IPS DF 6.9 (cell line): Measurements from ENCODE around the gene ECE2.

Source experiments
- DNase-seq: peaks from one replicate; pipeline ENCODE4 v3.0.0-alpha.2; 2013; ENCODE audit warnings: low read depth, low spot score
- H3K27ac ChIP-seq: one replicate; pipeline ENCODE4 v1.5.1; 2013; ENCODE audit warnings: low read length, control low read depth
- H3K27me3 ChIP-seq: 2 replicates; pipeline ENCODE4 v1.6.1; 2013; ENCODE audit warnings: mild to moderate bottlenecking, low read length; ENCODE audit not compliant: control insufficient read depth, insufficient read depth
- H3K36me3 ChIP-seq: 2 replicates; pipeline ENCODE4 v1.6.1; 2013; ENCODE audit warnings: low read length; ENCODE audit not compliant: control insufficient read depth, insufficient read depth
- H3K4me1 ChIP-seq: 2 replicates; pipeline ENCODE4 v1.6.1; 2013; ENCODE audit warnings: low read length; ENCODE audit not compliant: control insufficient read depth, insufficient read depth
- H3K4me3 ChIP-seq: 2 replicates; pipeline ENCODE4 v1.5.1; 2013; ENCODE audit warnings: mild to moderate bottlenecking, low read length
- H3K9me3 ChIP-seq: 2 replicates; pipeline ENCODE4 v1.6.1; 2013; ENCODE audit warnings: low read length, inconsistent platforms; ENCODE audit not compliant: control insufficient read depth, insufficient read depth
- WGBS: extraction: QIAGEN DNeasy Blood & Tissue Kit; methylation state at CpG from one replicate; pipeline ENCODE4 v1.1.7; 2013; ENCODE audit warnings: mixed read lengths, missing lambda C conversion rate; ENCODE audit not compliant: insufficient read length, insufficient coverage; 5-methylcytosine and 5-hydroxymethylcytosine counted together

ECE2 gene

GRCh38 chr3:184240384-184241140 lies 35.3 kb upstream of the ECE2 start:
- H3K4me3 ChIP-seq, result no peak overlapping the region
- H3K36me3 ChIP-seq, result peaks cover 21% of the 10 kb centered on the region; the same call in 1 of the 2 replicates
- no peak for DNase-seq
- WGBS, result no CpG with 5 or more reads among the region's 4 CpGs
- H3K27ac ChIP-seq, result no peak overlapping the region
- H3K4me1 ChIP-seq, result 0 out of 2 replicates have a peak, but pooled peaks cover 4% of the 10 kb centered on the region
- H3K27me3 ChIP-seq, result no peaks in the 10 kb centered on the region
- no peaks in the 10 kb centered on the region for H3K9me3 ChIP-seq

GRCh38 chr3:184241141-184241446 lies 34.7 kb upstream of the ECE2 start:
- no peaks in the 10 kb centered on the region for H3K9me3 ChIP-seq
- whole genome bisulfite sequencing, result no CpG with 5 or more reads among the region's 17 CpGs
- H3K36me3 ChIP-seq, result peaks cover 21% of the 10 kb centered on the region; the same call in 1 of the 2 replicates
- H3K4me1 ChIP-seq, result 0 out of 2 replicates have a peak, but pooled peaks cover 4% of the 10 kb centered on the region
- no peaks in the 10 kb centered on the region for H3K27me3 ChIP-seq
- no peak for DNase-seq
- H3K27ac ChIP-seq, result no peak overlapping the region
- H3K4me3 ChIP-seq, result no peak overlapping the region

- Histone ChIP-seq H3K4me3 (peak overlapping the region; percentile 20; the same call in 1 of the 2 replicates), H3K27ac (no peak overlapping the region), H3K9me3 (no peaks in the 10 kb centered on the region), H3K4me1 (0 out of 2 replicates have a peak, but pooled peaks cover 4% of the 10 kb centered on the region), H3K36me3 (peaks cover 21% of the 10 kb centered on the region; the same call in 1 of the 2 replicates), H3K27me3 (no peaks in the 10 kb centered on the region)
- no CpG with 5 or more reads among the region's 46 CpGs for WGBS
- DNase-seq, result no peak
Measured at GRCh38 chr3:184241447-184242296, 34.1 kb upstream of the ECE2 start.

GRCh38 chr3:184242297-184242685 lies 33.5 kb upstream of the ECE2 start:
- Histone ChIP-seq H3K27ac (no peak overlapping the region), H3K4me1 (0 out of 2 replicates have a peak, but pooled peaks cover 4% of the 10 kb centered on the region), H3K4me3 (no peak overlapping the region), H3K9me3 (no peaks in the 10 kb centered on the region), H3K36me3 (peaks cover 21% of the 10 kb centered on the region; the same call in 1 of the 2 replicates), H3K27me3 (no peaks in the 10 kb centered on the region)
- DNase-seq, result no peak
- WGBS, result no CpG with 5 or more reads among the region's 5 CpGs

- no peak for DNase-seq
- H3K27me3 ChIP-seq, result no peaks in the 10 kb centered on the region
- H3K4me1 ChIP-seq, result no peaks in the 10 kb centered on the region
- H3K27ac ChIP-seq, result no peak within 1 kb of the TSS
- H3K36me3 ChIP-seq, result peaks cover 12% of the 10 kb centered on the region; the same call in 1 of the 2 replicates
- WGBS, result no CpG with 5 or more reads among the region's 49 CpGs
- peak within 1 kb of the TSS; percentile 84 for H3K4me3 ChIP-seq
- H3K9me3 ChIP-seq, result no peaks in the 10 kb centered on the region
Measured at GRCh38 chr3:184248454-184249411, 27.1 kb upstream of the ECE2 start, which contains the start of gene ALG3. Gene ALG3 (minus strand): TSS chr3:184248962. CDS start chr3:184248940, 22 bp downstream.

- no peaks in the 10 kb centered on the region for H3K27me3 ChIP-seq
- H3K27ac ChIP-seq, result no peak within 1 kb of the TSS
- H3K4me1 ChIP-seq, result no peaks in the 10 kb centered on the region
- H3K4me3 ChIP-seq, result peak within 1 kb of the TSS; percentile 84
- WGBS, result no CpG with 5 or more reads among the region's 54 CpGs
- no peaks in the 10 kb centered on the region for H3K9me3 ChIP-seq
- peaks cover 8% of the 10 kb centered on the region; the same call in 1 of the 2 replicates for H3K36me3 ChIP-seq
- DNase-seq, result peak; percentile 99
Measured at GRCh38 chr3:184249412-184250166, 26.2 kb upstream of the ECE2 start, which contains the start of gene EEF1AKMT4. Gene EEF1AKMT4 (plus strand): TSS chr3:184249672. CDS start chr3:184249695, 23 bp downstream.

GRCh38 chr3:184250167-184250828 lies 25.5 kb upstream of the ECE2 start:
- no peaks in the 10 kb centered on the region for H3K27me3 ChIP-seq
- peak overlapping the region; percentile 39; the same call in 1 of the 2 replicates for H3K4me3 ChIP-seq
- peaks cover 2% of the 10 kb centered on the region; the same call in 1 of the 2 replicates for H3K36me3 ChIP-seq
- no CpG with 5 or more reads among the region's 20 CpGs for WGBS
- no peaks in the 10 kb centered on the region for H3K9me3 ChIP-seq
- no peak overlapping the region for H3K27ac ChIP-seq
- DNase-seq, result peak; percentile 97
- H3K4me1 ChIP-seq, result no peaks in the 10 kb centered on the region

- no peaks in the 10 kb centered on the region for H3K36me3 ChIP-seq
- no peak for DNase-seq
- WGBS, result no CpG with 5 or more reads among the region's 3 CpGs
Measured at GRCh38 chr3:184255291-184256039, 20.4 kb upstream of the ECE2 start.

More at GRCh38 chr3:184255291-184256039, 20.4 kb upstream of the ECE2 start:
- H3K27ac ChIP-seq, result no peak overlapping the region
- H3K9me3 ChIP-seq, result no peaks in the 10 kb centered on the region
- no peak overlapping the region for H3K4me3 ChIP-seq
- no peaks in the 10 kb centered on the region for H3K4me1 ChIP-seq
- H3K27me3 ChIP-seq, result peaks cover 8% of the 10 kb centered on the region; the same call in 1 of the 2 replicates
